Fibroblast of the aortic adventitia (primary cell): ENCODE data around the gene GFRA1. TPM values are rescaled to one million over a fixed set of nuclear protein-coding genes. Genes with fewer than 3 reads are reported as not detected.

Source experiments
- DNase-seq: peaks from one replicate; pipeline ENCODE4 v3.0.0-alpha.2; 2010; ENCODE audit warnings: low read depth
- H3K4me3 ChIP-seq: 2 replicates; pipeline ENCODE4 v1.5.1; 2011; ENCODE audit warnings: low read depth, mild to moderate bottlenecking, control low read depth, low read length, moderate library complexity
- total RNA-seq: library from RNA; depleted of rRNA; stranded (reverse); fragments of >200 nt; gene quantifications from 2 replicates; pipeline ENCODE4 v1.2.3, GENCODE V29; 2012; ENCODE audit warnings: low replicate concordance
- TF ChIP-seq, protein P1 (sequence below): IDR thresholded peaks from 2 replicates; pipeline ENCODE4 v1.5.1; 2011; ENCODE audit warnings: mild to moderate bottlenecking, low read length, control low read depth, inconsistent platforms; ENCODE audit not compliant: insufficient read depth

GFRA1 gene
- total RNA-seq, 1 donor: 0.18 TPM

DNA sequence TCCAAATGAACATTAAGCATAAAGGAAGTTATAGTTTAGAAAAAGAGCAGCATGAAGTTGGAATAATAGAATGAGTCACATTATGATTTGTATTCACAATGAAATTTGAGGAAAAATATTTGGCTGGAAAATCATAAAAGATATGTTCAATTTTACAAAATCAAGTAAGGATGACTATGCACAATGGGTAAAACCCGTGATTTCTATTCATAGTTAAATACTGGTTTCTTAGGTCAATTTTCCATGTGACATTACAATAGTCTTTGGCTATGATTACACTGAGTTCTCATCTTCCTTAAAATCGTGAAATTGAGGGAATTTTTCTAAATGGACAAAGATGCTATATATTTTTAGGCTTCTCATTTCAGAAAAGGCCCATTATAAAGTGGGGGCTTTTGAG, 33.8 kb upstream of the GFRA1 start:
- TF ChIP-seq, protein P1, sequence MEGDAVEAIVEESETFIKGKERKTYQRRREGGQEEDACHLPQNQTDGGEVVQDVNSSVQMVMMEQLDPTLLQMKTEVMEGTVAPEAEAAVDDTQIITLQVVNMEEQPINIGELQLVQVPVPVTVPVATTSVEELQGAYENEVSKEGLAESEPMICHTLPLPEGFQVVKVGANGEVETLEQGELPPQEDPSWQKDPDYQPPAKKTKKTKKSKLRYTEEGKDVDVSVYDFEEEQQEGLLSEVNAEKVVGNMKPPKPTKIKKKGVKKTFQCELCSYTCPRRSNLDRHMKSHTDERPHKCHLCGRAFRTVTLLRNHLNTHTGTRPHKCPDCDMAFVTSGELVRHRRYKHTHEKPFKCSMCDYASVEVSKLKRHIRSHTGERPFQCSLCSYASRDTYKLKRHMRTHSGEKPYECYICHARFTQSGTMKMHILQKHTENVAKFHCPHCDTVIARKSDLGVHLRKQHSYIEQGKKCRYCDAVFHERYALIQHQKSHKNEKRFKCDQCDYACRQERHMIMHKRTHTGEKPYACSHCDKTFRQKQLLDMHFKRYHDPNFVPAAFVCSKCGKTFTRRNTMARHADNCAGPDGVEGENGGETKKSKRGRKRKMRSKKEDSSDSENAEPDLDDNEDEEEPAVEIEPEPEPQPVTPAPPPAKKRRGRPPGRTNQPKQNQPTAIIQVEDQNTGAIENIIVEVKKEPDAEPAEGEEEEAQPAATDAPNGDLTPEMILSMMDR: no peak
- H3K4me3 ChIP-seq: no peak overlapping the region
- DNase-seq: no peak

DNA sequence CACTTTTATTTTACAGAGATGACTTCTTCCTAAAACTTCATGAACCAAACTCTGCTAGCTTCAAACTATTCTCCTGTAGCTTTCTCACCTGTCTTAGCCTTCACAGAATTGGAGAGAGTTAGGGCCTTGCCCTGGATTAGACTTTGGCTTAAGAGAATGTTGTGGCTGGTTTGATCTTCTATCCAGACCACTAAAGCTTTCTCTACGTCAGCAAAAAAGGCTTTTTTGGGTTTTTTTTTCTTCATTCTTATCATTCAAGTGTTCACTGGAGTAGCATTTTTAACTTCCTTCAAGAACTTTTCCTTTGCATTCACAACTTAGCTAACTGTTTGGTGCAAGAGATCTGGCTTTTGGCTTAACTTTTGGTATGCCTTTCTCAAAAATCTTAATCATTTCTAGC, 31.9 kb upstream of the GFRA1 start:
- TF ChIP-seq, protein P1: no peak
- no peak for DNase-seq
- no peak overlapping the region for H3K4me3 ChIP-seq

DNA sequence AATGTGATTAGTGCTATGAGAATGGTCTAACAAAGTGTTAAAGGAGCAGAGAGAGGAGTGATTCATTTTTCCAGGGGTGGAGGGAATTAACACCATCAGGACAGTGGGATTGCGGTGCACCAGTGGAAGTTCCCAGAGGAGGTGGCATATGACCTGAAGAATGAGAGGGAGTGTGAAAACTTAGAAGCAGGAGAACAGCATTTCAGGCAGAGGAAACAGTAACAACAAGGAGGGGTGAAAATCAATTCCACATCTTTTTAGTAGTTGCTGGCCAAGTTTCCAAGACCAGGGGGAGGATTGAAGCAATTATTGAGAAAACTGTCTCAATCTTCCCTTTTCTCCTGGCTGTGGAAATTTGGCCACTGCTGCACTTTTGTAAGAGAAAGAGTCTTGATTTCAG, 27.5 kb upstream of the GFRA1 start:
- no peak for DNase-seq
- TF ChIP-seq, protein P1: no peak
- no peak overlapping the region for H3K4me3 ChIP-seq

DNA sequence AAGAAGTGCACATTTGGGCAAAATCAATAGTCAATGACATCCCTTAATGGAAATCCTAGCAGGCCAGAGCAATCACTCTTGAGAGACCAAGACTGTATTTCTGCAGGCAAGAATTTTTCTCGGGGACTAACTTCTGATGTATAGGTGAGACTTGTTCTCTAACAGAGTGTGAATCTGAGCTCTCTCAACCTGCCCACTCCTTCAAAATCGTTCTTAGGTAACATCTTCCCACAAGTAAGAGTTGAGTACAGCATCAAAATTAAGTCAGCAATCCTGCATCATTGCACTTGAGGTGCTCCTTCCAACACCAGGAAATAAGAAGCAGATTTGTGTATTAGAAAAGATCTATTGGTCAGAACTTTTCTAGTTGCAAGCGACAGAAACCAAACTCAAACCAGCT, 25.6 kb upstream of the GFRA1 start:
- TF ChIP-seq, protein P1: no peak
- no peak overlapping the region for H3K4me3 ChIP-seq
- DNase-seq: no peak

DNA sequence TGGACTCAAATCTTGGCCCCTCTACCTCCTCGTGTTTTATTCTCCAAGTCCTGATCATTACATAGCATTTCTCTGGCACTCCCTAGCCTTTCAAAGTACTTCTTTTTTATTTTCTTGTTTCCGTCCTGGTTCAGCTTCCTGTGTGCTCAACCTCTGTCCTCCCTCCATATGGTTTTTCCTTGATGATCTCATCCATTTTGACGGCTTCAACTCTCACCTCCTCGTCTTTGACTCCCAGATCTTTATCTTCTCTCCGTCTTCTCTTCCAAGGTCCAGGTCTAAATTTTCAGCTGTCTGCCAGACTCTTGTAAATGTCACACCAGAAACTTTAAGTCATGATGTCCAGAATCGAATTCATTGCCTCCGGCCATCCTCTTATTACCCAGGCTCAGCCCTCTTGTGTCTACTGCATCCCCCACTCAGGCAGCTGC, 23.3 kb upstream of the GFRA1 start:
- TF ChIP-seq, protein P1: no peak
- DNase-seq: no peak
- H3K4me3 ChIP-seq: no peak overlapping the region

DNA sequence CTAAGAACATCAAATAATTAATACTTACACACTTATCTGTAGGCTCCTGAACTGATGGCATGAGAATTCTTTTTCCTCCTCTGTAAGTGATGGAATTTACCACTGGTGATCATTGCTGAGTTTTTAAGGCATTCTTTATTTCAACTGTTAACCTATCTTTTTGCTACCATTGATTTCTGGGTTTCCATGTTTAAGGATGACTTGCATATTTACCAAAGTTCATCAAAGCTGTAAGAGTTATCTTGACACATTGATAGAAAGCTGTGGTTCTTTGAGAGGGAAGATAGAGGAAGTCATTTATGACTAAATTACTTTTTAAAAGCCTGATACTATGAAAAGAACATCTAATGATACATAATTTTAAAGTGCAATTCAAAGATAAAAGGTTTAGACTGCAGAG, 19.5 kb upstream of the GFRA1 start:
- DNase-seq: no peak
- TF ChIP-seq, protein P1: no peak
- no peak overlapping the region for H3K4me3 ChIP-seq

DNA sequence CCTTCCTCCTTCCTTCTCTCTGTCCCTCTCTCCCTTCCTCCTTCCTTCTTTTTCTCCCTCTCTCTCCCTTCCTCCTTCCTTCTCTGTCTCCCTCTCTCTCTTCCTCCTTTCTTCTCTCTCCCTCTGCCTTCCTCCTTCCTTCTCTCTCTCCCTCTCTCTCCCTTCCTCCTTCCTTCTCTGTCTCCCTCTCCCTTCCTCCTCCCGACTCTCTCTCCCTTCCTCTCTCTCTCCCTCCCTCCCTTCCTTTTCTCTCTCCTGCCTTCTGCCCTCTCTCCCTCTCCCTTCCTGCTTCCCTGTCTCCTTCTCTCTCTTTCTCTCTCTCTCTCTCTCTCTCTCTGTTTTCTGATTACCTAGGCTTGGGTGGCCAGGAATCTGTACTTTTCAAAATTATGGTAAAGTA, 16.6 kb upstream of the GFRA1 start:
- TF ChIP-seq, protein P1: no peak
- no peak for DNase-seq
- no peak overlapping the region for H3K4me3 ChIP-seq
